HG03460 (cell line): ENCODE measurements around the gene ZBTB46.

ENCODE experiments used
- ATAC-seq: cut with Tn5 transposase; IDR thresholded peaks from one replicate; pipeline ENCODE4 v1.9.1; 2021; ENCODE audit not compliant: unreplicated experiment

ZBTB46 gene

DNA sequence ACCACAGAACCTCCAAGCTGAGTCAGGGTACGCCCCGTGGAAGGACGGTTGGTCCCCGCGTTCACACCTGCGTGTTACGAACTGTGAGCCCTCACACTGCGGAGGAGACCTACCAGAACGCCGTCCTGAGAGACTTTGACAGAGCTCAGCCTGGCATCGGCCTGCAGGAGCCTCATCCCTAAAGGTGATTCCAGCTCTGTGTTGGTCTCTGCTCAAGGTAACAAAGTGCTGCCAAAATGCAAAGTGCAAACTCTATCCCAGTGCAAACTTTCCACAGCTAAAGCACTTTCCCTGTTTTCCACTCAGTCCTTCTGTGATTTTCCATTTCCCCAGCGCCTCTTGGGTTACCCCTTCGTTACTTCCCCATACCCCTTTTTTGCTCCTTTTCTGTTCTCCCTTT, 8.6 kb upstream of the ZBTB46 start:
- no peak for ATAC-seq

- no peak for ATAC-seq
These were observed 6.4 kb upstream of the ZBTB46 start for GRCh38 chr20:63837479-63837878.

DNA sequence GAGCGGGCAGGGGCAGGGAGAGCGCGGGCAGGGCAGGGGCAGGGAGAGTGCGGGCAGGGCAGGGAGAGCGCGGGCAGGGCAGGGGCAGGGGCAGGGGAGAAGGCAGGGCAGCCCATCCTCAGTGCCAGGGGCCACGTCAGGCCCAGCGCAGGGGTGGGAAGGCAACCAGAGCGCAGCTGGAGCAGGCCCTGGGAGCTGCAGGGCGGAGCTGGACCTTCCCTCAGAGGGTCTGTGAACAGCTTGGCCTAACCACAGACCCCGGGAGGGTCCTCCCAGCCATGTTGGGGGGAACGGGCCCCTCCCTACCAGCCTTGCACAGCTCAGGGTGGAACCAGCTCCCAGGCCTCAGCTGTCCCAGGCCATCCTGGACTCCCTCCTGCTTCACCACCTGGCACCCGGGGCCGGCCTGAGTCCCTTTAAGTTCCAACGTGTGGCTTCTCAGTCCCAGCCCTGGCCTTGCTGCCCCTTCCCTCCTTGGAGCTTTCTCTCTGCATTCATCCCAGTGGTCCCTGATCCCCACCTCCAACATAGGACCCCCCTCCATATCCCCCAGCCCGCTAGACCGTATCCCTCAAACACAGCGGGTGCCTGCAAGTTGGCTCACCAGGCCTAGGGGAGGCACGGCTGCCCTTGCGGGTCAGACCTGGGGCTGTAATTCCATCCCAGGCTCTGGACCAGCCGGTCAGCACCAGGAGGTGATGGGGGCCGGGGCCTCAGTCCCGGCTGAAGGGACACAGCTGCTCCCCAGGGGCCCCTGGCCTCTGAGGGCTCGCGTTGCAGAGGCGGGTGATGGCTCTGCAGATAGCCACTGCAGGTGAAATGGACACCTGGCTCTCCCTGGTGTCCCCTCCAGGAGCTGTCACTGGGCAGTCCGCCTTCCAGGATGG, 5.6 kb upstream of the ZBTB46 start:
- no peak for ATAC-seq

GRCh38 chr20:63835021-63835858, 4.2 kb upstream of the ZBTB46 start:
- no peak for ATAC-seq

- ATAC-seq, result no peak
These were observed 3.4 kb upstream of the ZBTB46 start for GRCh38 chr20:63834491-63834880.

GRCh38 chr20:63833776-63834490, 2.9 kb upstream of the ZBTB46 start:
- ATAC-seq, result no peak

- no peak for ATAC-seq
These were observed 1.1 kb upstream of the ZBTB46 start for GRCh38 chr20:63831993-63832686.

DNA sequence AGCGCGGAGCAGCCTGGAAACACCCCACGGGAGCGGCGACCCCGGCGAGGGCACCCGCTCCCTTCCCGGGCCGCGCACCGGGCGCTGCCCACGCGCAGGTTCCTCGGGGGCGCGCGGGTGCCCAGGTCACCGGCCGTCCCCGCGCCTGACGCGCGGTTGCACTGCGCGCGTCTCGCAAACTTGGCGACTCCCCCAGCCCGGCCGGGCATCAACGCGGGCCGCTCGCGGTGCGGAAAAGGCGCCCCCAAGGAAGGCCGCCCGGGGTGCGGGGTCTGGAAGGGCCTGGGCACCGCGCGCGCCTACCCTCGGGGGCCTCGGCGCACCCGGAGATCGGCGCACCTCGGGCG, 555 bp upstream of the ZBTB46 start:
- ATAC-seq, result no peak

GRCh38 chr20:63829945-63830835, 874 bp downstream of the ZBTB46 start:
- ATAC-seq, result no peak

- no peak for ATAC-seq
These were observed 1.5 kb downstream of the ZBTB46 start for GRCh38 chr20:63829603-63829944.

DNA sequence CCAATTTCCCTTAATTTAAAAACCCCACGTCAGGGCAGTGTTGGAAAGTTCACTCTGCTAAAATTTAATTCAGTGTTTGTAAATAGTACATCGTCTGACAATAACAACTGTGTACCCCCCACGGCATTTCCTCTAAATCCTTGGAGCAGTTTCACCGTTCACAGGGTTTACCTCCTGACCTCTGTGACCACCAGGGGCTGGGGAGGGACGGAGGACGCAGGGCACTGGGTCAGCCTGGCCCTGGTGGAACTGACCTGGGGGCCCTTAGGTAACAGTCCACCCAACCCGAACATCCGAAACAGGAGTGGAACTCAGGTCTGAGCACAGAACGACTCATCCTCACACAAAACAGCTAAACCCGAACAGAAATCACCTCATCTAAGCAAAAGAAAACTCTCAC, 2.1 kb downstream of the ZBTB46 start:
- ATAC-seq, result no peak

GRCh38 chr20:63828545-63828944, 2.5 kb downstream of the ZBTB46 start:
- ATAC-seq, result no peak

- ATAC-seq, result no peak
These were observed 2.9 kb downstream of the ZBTB46 start for GRCh38 chr20:63828124-63828523.

DNA sequence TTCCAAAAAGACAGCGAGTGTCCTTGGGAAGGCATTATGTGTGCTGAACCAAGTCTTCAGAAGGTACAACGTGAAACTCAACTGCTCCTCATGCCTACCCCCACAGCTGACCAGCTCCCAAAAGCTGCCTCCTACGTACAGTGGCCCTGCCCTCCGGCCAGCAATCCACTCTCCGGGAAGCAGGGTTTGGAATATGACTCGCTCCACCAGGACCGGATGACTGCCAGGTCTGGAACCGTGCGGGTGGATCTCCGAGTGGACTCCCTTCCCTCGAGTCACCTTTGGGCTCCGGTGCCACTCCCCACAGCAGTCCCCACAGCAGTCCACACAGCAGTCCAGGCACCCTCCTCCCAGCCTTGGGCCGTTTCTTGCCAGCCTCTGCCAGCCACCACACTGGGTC, 4.3 kb downstream of the ZBTB46 start:
- no peak for ATAC-seq

- ATAC-seq, result no peak
These were observed 5.5 kb downstream of the ZBTB46 start for GRCh38 chr20:63825331-63826118.

DNA sequence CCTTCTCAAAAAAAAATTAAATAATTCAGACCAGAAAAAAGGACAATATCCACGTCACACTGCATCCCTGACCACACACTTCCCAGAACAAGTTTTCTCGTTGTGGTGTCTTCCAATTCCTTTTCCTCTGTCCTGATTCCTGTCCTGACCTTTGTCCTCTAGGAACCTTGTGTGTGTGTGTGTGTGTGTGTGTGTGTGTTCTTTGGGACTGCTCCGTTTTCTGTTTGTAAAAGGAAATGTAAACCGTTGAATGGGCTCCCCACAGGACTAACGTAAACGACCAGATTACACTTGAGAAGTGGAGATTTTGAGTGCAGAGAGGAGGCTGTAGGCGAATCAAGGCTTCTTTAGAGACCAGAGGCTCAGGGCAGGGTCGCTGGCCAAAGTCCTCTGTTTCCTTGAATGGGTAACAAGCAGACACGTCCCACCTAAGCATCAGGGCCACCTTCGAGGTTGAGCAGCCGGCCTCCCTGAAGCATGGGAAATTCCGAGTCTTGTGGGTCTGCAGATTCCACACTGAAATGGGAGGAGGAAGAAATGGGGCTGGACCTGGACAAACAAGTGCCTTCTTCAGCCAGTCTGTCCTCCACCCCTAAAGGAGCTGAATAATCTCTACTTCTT, 7.3 kb downstream of the ZBTB46 start:
- ATAC-seq, result no peak

DNA sequence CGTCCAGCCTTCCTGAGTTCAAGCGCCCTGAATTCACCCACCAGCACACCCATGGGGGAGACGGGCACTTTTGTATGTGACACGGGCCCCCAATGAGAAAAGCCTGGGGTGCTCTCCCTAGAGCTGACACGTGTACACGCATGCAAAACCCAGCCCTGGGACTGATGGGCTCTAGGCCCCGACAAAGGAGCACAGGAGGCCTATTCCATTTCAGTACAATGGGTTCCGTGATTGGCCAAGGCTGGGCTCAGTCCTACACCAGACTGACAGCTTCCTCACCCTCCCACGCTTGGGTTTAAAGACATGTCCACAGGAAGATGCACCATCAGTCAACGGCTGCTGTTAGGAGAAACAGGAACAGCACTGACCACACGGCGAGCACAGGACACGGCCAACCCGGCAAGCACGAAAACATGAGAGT, 8.8 kb downstream of the ZBTB46 start:
- no peak for ATAC-seq

DNA sequence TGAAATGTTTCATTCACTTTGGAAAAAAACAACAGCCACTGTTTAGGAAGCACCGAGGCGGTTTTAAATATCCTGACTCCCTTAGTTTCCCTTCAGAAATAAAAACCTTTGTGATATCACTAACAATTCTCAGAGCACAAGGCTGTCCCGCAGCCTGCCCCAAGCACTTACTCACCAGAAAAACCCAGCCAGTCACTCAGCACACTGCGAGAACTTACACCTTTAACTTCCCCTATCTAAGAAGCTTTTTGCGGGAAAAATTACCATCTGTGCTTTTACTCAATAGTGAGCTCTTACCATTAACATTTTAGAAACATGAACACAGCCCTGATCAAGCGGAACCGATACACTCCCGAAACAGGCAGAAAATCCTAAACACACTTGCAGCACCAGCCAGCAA, 9.3 kb downstream of the ZBTB46 start:
- no peak for ATAC-seq
